Measurements from ENCODE around the gene ADIPOQ. TPM values are rescaled to one million over a fixed set of nuclear protein-coding genes. Genes with fewer than 3 reads are reported as not detected.
"Not testable (repeated sequence)": the region's sequence is repeated elsewhere in the genome, so short reads cannot be mapped to it uniquely, and the experiment has no call there.

ADIPOQ gene
- total RNA-seq, 1 donor from 2014 or later: not detected

DNA sequence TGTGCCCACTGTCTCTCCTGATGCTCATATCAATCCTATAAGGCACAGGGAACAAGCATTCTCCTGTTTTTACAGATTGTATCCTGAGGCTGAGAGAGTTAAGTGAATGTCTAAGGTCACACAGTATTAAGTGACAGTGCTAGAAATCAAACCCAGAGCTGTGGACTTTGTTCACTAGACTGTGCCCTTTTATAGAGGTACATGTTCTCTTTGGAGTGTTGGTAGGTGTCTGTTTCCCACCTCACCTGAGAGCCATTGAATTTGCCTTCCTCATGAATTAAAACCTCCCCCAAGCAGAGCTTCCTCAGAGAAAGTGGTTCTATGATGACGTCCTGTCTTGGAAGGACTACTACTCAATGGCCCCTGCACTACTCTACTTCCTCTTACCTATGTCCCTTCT is 12.4 kb downstream of the ADIPOQ start:
- TF ChIP-seq EZH2 (IDR thresholded peaks at IDR 0.05) (no peak), EZH2phosphoT487 (IDR thresholded peaks at IDR 0.05) (no peak)
- TF ChIP-seq, protein P1, sequence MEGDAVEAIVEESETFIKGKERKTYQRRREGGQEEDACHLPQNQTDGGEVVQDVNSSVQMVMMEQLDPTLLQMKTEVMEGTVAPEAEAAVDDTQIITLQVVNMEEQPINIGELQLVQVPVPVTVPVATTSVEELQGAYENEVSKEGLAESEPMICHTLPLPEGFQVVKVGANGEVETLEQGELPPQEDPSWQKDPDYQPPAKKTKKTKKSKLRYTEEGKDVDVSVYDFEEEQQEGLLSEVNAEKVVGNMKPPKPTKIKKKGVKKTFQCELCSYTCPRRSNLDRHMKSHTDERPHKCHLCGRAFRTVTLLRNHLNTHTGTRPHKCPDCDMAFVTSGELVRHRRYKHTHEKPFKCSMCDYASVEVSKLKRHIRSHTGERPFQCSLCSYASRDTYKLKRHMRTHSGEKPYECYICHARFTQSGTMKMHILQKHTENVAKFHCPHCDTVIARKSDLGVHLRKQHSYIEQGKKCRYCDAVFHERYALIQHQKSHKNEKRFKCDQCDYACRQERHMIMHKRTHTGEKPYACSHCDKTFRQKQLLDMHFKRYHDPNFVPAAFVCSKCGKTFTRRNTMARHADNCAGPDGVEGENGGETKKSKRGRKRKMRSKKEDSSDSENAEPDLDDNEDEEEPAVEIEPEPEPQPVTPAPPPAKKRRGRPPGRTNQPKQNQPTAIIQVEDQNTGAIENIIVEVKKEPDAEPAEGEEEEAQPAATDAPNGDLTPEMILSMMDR (IDR thresholded peaks at IDR 0.05): no peak
- Histone ChIP-seq H2AFZ (replicated peaks) (no peak overlapping the region), H3K9me3 (ENCODE audit: low read depth) (no peaks in the 10 kb centered on the region), H3K79me2 (ENCODE audit: low read depth) (no peaks in the 10 kb centered on the region), H3K27me3 (no peaks in the 10 kb centered on the region), H3K36me3 (no peaks in the 10 kb centered on the region), H3K27ac (no peak overlapping the region), H3K4me1 (no peaks in the 10 kb centered on the region), H4K20me1 (ENCODE audit: low read depth) (no peaks in the 10 kb centered on the region), H3F3A (ENCODE audit: low read depth) (no peaks in the 10 kb centered on the region), H3K4me2 (no peak overlapping the region), H3K4me3 (no peak overlapping the region), H3K9ac (no peak overlapping the region)
- no peak overlapping the region for H3K4me3 Mint-ChIP-seq
- H3K27ac Mint-ChIP-seq: no peak overlapping the region
- no peaks in the 10 kb centered on the region for H3K9me3 Mint-ChIP-seq
- H3K27me3 Mint-ChIP-seq (ENCODE audit: insufficient read depth, low read depth): peaks cover 2% of the 10 kb centered on the region
- H3K4me1 Mint-ChIP-seq: no peaks in the 10 kb centered on the region
- DNase-seq (ENCODE audit: low spot score): no peak
- H3K36me3 Mint-ChIP-seq: no peaks in the 10 kb centered on the region

GRCh38 chr3:186857743-186858142 is 15.2 kb downstream of the ADIPOQ start:
- Mint-ChIP-seq H3K4me3 (no peak overlapping the region), H3K27ac (no peak overlapping the region)
- DNase-seq (ENCODE audit: low spot score): no peak

GRCh38 chr3:186865215-186865853 is 22.8 kb downstream of the ADIPOQ start:
- H3K27me3 Mint-ChIP-seq (ENCODE audit: insufficient read depth, low read depth); H3K27ac Mint-ChIP-seq; H3K9ac ChIP-seq; H2AFZ ChIP-seq (replicated peaks); H3K36me3 Mint-ChIP-seq; H3K36me3 ChIP-seq; H3K4me3 Mint-ChIP-seq; H3K27me3 ChIP-seq; H3K4me1 ChIP-seq; H3F3A ChIP-seq (ENCODE audit: low read depth); H3K4me3 ChIP-seq; H3K79me2 ChIP-seq (ENCODE audit: low read depth); H3K9me3 Mint-ChIP-seq; H3K27ac ChIP-seq; H3K4me2 ChIP-seq; DNase-seq (ENCODE audit: low spot score); H4K20me1 ChIP-seq (ENCODE audit: low read depth); H3K9me3 ChIP-seq (ENCODE audit: low read depth); H3K4me1 Mint-ChIP-seq: not testable (repeated sequence)

More at GRCh38 chr3:186857743-186858142, 15.2 kb downstream of the ADIPOQ start:
- Histone ChIP-seq H2AFZ (replicated peaks) (no peak overlapping the region), H3K4me3 (no peak overlapping the region), H3K4me1 (no peaks in the 10 kb centered on the region), H3K36me3 (no peaks in the 10 kb centered on the region), H3K9me3 (ENCODE audit: low read depth) (no peaks in the 10 kb centered on the region), H3K79me2 (ENCODE audit: low read depth) (no peaks in the 10 kb centered on the region), H4K20me1 (ENCODE audit: low read depth) (no peaks in the 10 kb centered on the region), H3K9ac (no peak overlapping the region), H3K27me3 (no peaks in the 10 kb centered on the region), H3K4me2 (no peak overlapping the region), H3F3A (ENCODE audit: low read depth) (no peaks in the 10 kb centered on the region), H3K27ac (no peak overlapping the region)
- Mint-ChIP-seq H3K36me3 (no peaks in the 10 kb centered on the region), H3K27me3 (ENCODE audit: insufficient read depth, low read depth) (peaks cover 6% of the 10 kb centered on the region), H3K4me1 (no peaks in the 10 kb centered on the region), H3K9me3 (no peaks in the 10 kb centered on the region)
- TF ChIP-seq EZH2phosphoT487 (IDR thresholded peaks at IDR 0.05): no peak
- no peak for TF ChIP-seq EZH2 (IDR thresholded peaks at IDR 0.05)
- TF ChIP-seq, protein P1 (IDR thresholded peaks at IDR 0.05): no peak

DNA sequence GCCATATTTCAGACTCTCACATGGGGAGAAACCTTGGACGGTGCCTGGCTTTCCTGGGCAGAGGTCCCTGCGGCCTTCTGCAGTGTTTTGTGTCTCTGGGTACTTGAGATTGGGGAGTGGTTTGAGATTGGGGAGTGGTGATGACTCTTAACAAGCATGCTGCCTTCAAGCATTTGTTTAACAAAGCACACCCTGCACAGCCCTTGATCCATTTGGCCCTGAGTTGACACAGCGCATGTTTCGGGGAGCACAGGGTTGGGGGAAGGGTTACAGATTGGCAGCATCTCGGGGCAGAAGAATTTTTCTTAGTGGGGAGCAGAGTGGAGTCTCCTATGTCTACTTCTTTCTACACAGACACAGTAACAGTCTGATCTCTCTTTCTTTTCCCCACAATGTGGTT is 23.6 kb downstream of the ADIPOQ start:
- not testable (repeated sequence) for H3K9ac ChIP-seq

More for the DNA sequence above, 23.6 kb downstream of the ADIPOQ start:
- H3K4me1 Mint-ChIP-seq; H4K20me1 ChIP-seq (ENCODE audit: low read depth); H3F3A ChIP-seq (ENCODE audit: low read depth); H3K36me3 ChIP-seq; H3K4me2 ChIP-seq; H3K4me3 ChIP-seq; H3K27ac ChIP-seq; H3K27me3 Mint-ChIP-seq (ENCODE audit: insufficient read depth, low read depth); H3K79me2 ChIP-seq (ENCODE audit: low read depth); H3K4me1 ChIP-seq; H3K9me3 ChIP-seq (ENCODE audit: low read depth); H3K27ac Mint-ChIP-seq; H3K27me3 ChIP-seq; DNase-seq (ENCODE audit: low spot score); H3K36me3 Mint-ChIP-seq; H2AFZ ChIP-seq (replicated peaks); H3K9me3 Mint-ChIP-seq; H3K4me3 Mint-ChIP-seq: not testable (repeated sequence)

Measured in neural progenitor cell (in vitro differentiated cells).